NCI-H524 treated with DMSO at 0.1 percent for 48 hours (cell line): ENCODE data around the gene AKAP1.
A peak's percentile ranks its signal among the peaks of the same experiment; 100 is the strongest.

Experiments used
- DNase-seq: peaks from one replicate; lab custom pipeline; 2025; lab: John Stamatoyannopoulos, UW

AKAP1 gene

DNA sequence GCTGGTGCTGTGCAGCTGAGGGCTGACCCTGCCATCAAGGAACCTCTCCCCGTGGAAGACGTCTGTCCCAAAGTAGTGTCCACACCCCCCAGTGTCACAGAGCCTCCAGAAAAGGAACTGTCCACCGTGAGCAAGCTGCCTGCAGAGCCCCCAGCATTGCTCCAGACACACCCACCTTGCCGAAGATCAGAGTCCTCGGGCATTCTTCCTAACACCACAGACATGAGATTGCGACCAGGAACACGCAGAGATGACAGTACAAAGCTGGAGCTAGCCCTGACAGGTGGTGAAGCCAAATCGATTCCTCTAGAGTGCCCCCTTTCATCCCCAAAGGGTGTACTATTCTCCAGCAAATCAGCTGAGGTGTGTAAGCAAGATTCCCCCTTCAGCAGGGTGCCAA, 20.5 kb downstream of the AKAP1 start:
- no peak for DNase-seq

DNA sequence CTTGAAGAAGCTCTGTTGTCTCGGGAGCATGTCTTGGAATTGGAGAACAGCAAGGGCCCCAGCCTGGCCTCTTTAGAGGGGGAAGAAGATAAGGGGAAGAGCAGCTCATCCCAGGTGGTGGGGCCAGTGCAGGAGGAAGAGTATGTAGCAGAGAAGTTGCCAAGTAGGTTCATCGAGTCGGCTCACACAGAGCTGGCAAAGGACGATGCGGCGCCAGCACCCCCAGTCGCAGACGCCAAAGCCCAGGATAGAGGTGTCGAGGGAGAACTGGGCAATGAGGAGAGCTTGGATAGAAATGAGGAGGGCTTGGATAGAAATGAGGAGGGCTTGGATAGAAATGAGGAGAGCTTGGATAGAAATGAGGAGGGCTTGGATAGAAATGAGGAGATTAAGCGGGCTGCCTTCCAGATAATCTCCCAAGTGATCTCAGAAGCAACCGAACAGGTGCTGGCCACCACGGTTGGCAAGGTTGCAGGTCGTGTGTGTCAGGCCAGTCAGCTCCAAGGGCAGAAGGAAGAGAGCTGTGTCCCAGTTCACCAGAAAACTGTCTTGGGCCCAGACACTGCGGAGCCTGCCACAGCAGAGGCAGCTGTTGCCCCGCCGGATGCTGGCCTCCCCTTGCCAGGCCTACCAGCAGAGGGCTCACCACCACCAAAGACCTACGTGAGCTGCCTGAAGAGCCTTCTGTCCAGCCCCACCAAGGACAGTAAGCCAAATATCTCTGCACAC, 21.2 kb downstream of the AKAP1 start:
- peak; percentile 58 for DNase-seq

DNA sequence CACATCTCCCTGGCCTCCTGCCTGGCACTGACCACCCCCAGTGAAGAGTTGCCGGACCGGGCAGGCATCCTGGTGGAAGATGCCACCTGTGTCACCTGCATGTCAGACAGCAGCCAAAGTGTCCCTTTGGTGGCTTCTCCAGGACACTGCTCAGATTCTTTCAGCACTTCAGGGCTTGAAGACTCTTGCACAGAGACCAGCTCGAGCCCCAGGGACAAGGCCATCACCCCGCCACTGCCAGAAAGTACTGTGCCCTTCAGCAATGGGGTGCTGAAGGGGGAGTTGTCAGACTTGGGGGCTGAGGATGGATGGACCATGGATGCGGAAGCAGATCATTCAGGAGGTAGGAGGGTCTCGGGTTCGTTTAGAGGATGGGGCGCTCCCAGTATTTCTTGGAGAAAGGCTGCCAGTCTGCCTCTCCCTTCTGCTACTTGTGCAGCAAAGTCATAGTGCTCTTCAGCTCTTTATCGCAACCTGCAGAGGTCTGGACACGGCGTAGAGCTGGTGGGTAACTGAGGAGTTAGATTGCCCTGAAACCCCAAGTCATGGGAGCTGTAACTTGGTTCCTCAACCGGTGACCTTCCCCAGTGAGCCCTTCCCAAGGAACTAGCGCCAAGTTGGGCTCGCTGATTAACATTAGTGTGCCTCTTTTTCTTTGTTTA, 21.9 kb downstream of the AKAP1 start:
- no peak for DNase-seq

DNA sequence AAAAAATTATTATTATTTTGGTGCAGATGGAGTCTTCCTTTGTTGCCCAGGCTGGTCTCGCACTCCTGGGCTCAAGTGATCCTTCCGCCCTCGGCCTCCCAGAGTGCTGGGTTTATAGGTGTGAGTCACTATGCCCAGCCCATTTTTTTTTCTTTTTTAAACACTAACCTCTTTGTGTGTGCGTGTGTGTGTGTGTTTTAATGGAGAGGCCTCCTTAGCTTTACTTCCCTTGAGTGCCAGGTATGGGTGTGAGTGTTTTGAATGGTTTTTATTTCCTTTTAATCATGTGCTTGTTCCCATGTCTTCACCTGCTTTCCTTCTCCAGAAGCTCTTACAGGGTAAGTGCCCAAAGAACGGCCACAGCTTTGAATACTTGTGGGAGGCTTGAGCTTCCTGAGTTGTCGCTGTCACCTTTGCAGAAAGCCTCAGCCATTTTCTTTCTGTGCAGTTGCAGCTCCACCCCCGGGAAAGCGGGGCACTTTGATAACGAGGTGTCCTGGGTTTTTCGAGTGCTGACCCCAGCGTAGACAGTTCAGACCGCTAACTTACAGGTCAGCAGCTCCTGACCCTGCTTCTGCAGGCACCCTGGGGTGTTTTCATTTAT, 22.6 kb downstream of the AKAP1 start:
- no peak for DNase-seq

DNA sequence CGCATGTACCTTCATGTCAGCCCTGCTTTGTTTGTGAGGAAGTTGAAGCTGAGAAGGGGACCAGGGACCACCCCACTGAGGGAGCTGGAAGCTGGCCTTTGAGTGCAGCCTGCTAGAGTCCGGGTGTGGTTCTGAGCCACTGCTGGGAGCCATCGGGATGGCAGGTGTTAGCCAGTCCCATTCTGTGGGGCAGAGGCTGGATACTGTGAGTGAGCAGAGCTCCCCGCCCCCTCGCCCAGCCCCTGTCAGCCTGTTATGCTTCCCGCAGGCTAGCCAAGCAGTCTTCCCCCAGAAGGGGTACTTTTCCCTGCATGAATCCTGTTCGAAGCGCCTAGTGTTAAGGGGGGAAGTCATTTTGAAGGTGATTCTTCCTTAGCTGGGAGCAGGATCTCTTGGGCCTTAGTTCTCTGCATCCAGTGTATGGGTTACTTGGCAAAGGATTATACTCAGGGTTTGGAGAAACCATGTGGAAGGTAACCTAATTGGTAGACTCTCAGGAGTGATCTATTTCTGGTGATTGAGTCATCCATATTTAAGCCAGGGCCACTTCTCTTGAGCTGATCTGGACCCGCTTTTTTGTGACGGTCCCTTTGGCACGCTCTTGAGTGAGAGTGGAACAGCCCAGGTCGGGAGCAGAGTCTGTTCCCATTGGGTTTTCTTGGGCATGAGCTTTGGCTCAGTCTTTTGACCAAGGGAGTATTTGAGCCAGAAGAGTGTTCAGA, 23.8 kb downstream of the AKAP1 start:
- DNase-seq: no peak

DNA sequence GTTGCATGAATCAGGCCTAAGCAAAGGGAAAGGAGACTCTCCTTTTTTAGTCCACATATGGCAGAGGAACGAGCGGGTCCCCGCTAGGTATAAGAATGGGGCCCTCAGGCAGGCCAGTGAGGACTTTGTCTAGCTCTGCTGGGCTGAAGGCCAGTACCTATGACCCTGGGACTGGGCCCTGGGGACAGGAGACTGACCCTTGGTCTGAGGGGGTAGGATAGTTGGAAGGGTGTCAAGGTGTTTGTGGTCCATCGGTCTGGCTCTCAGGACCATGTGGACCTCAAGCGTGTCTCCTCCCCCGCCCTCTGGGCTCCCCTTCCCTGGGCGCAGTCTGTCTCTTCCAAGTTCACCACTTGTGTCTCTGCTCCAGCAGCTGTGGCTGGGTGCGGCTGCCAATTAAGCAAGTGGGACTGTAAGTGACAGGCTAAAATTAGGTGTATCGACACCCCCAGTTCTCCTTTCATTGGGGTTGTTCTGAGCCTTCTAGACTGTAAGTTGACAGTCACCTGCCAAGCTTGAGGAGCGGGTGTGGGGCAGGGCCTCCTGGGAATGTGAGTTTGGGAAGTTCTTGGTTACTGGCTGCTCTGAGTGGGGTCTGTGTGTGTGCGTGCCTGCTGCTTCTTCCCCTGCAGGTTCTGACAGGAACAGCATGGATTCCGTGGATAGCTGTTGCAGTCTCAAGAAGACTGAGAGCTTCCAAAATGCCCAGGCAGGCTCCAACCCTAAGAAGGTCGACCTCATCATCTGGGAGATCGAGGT, 24.5 kb downstream of the AKAP1 start:
- no peak for DNase-seq

DNA sequence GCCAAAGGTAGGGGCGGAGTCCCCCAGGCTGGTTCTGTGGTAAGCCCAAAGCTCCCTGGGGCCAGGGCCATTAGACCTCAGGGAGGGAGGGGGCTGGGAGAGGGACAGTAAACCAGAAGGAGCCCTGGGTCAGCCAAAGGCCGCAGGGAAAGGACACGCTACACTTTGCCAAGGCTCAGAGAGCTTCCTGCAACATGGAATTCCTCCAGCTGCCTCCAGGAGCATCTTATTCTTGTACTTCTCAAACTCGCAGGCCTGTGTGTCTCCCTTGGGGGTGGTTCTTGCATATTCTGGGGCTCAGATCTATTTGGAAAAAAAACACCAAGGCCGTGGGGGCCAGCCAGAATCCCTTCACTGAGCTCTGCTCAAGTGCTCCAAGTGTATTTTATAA, 25.1 kb downstream of the AKAP1 start:
- no peak for DNase-seq

DNA sequence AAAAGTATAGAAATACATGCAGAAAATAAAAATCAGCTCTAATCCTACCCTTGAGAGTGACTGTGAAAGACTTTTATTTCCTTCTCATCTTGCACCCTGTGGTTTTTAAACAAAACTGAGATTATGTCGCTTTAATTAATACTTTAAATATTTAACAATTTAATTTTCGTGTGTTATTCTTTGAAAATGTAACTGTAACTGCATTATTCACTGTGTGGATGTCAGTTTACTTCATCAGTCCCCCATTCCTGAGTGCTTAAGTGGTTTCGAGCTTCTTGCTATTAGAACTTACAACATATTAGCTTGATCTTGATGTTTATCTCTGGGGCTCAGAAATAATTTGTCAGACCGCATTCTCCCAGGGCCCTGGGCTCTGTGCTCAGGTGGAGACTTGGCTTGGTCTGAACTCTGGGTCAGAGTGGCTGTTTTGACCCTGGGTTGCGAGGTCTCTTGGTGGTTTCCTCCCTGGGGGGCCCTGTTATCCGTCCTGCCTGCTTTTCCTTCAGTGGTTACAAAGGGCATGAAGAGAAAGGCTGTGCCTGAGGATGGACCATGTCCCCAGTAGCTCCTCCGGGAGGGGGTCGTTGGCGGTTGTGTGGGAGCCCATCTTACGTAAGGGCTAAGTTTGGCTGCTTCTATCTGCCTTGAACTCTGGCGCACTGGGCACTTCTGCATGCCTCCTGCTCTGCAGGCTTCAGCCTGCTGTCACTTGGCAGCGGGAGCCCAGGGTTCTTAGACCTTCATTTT, 25.7 kb downstream of the AKAP1 start:
- DNase-seq: no peak

DNA sequence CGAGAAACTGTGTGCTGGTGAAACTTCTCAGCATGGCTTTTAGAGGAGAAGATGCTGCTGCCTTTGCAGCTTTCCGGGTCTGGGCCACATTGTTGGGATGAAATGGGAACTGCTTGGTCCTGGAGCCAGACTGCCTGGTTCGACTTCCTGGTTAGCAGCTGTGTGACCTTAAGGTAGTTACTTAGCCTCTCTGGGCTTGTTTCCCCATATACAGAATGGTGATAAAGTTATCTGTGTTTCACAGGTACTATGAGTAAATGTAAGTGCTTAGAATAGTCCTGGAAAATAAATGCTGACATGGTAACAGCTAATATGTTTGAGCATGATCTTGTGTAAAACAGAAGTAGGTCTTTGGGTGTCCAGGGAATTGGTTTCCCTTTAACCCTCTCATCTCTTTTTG, 26.3 kb downstream of the AKAP1 start:
- DNase-seq: no peak

DNA sequence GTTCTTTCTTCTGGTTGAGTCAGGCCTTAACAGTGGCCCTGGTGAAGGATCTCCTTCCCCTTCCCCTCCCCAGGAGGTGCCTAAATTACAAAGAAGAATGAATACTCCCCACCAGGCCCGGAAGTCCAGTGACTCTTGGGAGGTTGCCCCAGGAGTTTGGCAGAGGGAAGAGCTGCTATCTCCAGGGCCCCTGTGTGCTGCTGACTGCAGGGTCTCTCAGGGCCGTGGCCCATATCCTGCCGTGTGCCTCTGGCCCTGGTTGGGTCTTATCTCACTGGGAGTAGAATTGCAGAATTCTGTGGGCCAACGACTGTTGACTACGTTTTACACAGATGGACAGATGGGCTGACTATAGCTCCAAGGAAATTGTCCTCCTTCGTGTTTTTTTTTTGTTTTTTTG, 28.0 kb downstream of the AKAP1 start:
- DNase-seq: no peak

DNA sequence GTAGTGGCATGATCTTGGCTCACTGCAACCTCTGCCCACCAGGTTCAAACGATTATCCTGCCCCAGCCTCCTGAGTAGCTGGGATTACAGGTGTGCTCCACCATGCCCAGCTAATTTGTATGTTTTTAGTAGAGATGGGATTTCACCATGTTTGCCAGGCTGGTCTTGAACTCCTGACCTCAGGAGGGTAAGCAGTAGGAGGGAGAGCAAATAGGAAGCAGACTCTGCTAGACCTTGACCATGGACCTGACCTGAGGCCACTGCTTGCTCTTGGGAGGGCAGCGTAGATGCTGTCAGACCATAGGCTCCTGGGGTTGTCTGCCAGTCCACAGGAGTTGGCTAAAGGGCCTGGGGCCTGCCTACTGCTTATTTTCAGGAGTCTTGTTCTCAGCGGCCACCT, 28.6 kb downstream of the AKAP1 start:
- DNase-seq: no peak

DNA sequence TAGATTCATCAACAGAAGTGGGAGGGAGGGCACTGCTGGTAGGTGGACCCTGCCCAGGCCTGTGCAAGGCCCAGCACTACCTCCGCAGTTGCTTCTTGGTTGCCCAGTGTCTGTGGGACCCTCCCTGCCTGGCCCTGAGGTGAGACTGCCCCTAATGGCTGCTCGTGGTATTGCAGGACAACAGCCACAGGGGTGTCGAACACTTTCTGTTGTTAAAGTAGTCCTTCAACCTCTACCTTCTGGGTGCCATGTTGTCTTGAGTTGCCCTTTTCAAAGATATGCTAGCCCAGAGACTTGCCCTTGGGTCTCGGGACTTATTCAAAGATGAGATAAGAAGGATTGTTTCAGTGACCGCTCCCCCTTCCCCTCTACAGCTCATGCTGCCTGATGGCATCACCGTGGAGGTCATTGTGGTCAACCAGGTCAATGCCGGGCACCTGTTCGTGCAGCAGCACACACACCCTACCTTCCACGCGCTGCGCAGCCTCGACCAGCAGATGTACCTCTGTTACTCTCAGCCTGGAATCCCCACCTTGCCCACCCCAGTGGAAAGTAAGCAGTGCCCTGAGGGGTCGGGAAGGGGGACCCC, 29.1 kb downstream of the AKAP1 start:
- DNase-seq: no peak

DNA sequence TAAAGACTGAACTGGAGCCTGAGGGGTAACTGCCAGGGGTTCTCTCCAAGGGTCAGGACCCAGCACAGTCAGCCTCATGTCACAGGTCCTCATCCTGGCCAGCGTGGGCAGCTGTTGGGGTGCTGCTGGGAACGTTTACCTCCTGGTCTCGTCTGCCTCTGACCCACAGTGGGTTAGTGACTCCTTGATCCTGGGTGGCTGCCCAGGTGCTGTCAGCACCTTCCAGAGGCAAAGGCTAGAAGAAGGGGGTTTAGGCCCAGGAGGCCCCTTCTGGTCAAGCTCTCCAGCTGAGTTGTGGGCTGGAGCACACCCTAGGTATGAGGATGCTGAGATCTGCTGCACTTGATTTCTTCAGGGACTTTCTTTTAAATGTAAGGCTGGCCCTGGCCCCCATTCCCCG, 30.3 kb downstream of the AKAP1 start:
- DNase-seq: no peak

DNA sequence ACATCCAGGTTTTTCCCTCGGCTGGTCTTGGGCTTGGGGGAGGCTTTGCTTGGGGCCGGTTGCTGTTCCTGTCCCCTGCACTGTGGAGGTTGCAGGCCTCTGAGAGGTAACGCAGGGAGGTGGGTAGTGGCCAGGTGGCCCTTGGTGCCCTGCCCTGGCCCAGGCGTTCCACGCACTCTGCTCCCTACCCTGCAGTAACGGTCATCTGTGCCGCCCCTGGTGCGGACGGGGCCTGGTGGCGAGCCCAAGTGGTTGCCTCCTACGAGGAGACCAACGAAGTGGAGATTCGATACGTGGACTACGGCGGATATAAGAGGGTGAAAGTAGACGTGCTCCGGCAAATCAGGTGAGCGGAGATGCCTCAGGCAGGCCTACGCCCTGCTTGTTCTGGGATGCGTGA, 30.9 kb downstream of the AKAP1 start:
- no peak for DNase-seq

DNA sequence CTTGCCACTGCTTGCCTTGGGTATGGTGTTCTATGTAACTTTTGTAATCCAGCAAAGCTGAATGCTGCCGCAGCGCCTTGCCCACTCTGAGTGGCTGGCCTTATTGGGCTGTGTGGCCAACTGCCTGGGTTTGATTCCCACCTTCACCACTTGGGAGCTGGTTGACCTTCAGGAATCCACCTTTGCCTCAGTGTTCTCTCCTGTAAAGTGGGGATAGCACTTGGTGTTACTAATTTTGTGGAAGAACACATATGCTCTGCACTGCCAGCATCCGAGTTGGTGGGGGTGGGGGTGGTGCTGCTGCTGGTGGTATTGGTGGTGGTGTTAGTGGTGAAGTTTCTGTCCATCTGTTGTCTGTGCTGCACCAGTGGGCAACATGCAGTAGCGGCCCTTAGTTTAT, 32.8 kb downstream of the AKAP1 start:
- no peak for DNase-seq

DNA sequence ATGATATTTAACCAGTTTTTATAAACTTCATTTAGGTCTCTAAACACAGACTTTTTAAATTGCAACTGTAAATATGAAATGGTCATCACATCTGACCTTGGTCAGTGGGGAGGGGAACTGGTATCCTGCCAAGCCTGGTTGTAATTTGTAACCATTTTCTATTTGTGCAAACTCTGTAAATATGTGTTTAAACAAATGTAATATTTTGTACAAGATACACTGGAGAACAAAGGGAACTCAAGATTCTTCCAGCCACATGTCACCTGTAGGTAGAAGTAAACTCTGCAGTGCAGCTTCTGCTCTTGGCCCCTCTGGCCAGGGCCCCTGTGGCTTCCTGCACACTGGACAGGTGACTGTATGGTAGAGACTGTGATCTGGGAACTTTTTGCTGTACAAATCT, 35.8 kb downstream of the AKAP1 start:
- DNase-seq: no peak

DNA sequence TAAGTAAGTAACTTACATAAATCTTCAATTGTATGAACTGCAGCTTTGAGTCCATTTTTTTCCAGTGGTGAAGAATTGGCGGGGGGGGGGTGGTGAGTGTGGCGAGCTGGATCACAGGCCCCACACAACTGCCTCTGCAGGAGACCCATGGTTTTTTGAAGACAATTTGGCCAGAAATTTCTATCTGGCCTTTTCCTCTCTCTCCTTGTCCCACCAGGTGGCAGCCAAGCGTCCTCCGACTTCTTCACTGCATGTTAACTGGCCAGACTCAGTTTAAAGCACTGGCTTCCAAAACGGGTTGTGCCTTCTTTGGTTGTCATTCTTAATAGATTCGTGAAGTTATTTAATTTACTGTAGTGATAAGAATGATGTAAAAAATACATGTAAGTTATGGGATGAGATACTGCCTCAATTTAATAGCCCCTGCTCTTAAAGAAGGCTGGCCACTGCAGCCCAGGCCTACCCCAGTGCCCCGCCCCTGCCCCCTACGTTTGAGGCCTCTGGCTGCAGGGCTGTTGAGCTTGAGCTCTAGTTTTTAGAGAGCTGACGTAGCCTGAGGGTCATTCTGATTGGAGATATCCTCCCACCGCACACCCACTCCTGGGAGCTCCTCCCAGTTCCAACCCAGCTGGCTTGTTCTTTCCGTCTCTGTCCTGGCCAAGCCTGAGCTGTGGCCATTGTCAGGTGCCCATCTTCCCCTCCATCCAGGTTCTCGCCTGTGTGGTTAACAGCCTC, 36.4 kb downstream of the AKAP1 start:
- DNase-seq: no peak

DNA sequence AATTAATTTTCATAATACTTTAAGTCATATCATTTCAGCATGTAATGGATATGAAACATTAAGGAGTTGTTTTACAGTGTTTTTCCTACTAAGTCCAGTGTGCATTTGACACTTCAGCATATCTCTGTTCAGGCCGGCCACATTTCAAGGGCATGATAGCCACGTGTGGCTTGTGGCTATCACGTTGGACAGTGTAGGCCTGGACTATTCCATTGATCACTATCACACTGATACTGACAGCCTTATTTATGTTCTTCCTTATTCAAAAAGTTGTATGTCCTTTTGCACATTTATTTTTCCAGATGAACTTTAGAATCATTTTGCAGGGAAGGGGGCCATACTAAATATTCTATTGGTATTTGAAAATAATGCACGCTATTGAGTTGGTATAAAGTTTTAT, 39.0 kb downstream of the AKAP1 start:
- no peak for DNase-seq

DNA sequence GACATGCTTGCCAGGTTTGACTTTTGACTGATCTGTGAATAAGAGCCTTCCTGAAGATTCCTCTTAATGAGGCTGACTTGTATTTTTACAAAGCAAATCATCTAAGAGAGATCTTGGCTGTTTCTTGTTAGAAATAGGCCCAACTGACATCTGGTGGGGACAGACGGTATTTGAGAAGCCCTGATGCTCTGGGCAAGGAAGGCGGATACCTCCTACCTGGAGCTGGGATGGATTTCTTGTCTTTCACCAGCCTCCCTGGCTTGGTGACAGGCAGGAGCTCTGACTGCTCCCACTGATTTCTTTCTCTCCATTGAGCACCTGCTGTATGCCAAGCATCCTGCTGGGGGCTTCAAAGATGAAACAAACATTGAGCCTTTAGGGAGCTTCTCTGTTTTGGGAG, 40.4 kb downstream of the AKAP1 start:
- DNase-seq: no peak

DNA sequence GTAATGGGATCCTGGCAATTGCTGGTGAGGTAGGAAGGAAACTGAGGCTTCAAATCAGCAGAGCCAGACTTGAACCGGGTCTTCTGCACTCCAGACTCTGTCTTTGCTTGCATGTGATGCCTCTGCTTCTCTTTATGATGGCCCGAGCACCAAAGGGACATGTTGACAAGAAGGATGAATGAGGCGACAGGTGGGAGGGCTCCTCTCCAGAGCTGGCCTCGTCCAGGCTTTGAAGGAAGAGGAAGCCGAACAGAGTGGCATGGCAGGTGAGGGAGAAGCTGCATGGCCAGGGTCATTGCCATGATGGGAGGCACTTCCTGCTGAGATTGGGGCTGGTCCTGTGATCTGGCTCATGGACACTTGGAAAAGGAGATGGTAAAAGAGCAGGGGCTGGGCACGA, 40.8 kb downstream of the AKAP1 start:
- DNase-seq: no peak
